Dedifferentiated amniotic fluid mesenchymal stem cell (primary cell): ENCODE results near the gene ADAMTSL1.

Source experiments
- DNase-seq: peaks from one replicate; pipeline ENCODE4 v3.0.0-alpha.2; 2016; ENCODE audit errors: extremely low spot score

The ADAMTSL1 gene

GRCh38 chr9:18775930-18776329, 302.0 kb downstream of the ADAMTSL1 start:
- no peak for DNase-seq

GRCh38 chr9:18776836-18777820, 303.2 kb downstream of the ADAMTSL1 start:
- DNase-seq, result no peak

GRCh38 chr9:18778147-18778546, 304.2 kb downstream of the ADAMTSL1 start:
- no peak for DNase-seq

DNA sequence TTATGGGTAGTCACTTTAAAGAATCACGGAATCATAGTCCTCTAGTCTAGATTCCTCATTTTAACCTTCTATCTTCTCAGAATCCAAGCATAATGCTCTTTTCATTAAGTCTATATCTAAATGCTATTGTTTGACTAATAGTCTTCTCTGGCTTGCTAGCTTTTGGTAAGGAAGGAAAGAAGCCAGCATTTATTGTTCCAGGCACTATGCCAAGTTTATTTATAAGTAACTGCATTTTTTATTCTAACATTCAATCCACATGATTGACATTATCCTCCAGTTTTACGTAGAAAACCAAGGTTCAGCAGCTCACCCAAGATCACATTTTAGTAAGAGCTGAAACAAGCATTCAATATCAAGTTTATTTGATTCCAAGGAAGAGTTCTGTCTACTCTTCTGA, 304.9 kb downstream of the ADAMTSL1 start:
- DNase-seq, result no peak

GRCh38 chr9:18783909-18784308, 310.0 kb downstream of the ADAMTSL1 start:
- DNase-seq, result no peak

DNA sequence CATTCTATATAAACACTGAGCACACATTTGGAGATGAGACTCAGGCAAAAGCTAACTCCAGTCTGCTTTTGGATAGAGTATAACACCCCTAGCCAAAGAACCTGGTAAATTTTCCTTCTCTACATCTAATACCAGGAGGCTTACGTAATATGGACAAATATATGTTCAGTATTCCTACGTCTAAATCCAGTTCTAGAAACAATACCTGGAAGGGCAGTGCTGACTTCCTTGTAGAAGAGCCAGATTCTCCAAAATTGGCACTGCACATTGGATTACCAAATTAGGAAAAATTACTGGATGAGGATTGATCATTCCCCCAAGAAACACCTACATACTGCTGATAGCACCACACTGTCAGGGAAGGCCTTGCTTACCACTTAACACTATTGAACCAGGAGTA, 311.7 kb downstream of the ADAMTSL1 start:
- no peak for DNase-seq

DNA sequence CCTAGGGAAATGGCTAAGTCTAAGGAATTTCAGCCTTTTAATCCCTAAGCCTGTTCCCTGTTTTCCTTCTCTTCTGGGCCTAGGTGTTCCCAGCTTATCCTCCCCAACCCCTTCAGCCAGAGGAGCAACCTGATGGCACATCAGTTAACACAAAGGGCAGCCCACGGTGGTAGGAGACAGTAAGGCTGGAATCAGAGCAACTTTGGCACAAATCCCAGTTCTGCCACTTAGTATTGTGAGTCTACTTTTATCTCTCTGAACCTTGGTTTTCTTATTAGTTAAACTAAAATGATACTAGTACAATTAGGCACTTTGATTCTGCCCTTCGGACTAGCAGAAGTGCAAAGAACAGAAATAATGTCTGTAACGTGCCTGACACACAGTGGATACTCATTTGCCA, 312.2 kb downstream of the ADAMTSL1 start:
- no peak for DNase-seq

- no peak for DNase-seq
Observed at GRCh38 chr9:18786911-18787650, 313.1 kb downstream of the ADAMTSL1 start.

GRCh38 chr9:18788256-18788655, 314.3 kb downstream of the ADAMTSL1 start:
- no peak for DNase-seq

GRCh38 chr9:18791074-18791473, 317.1 kb downstream of the ADAMTSL1 start:
- DNase-seq, result no peak

- DNase-seq, result no peak
Observed at GRCh38 chr9:18793122-18793521, 319.2 kb downstream of the ADAMTSL1 start.

DNA sequence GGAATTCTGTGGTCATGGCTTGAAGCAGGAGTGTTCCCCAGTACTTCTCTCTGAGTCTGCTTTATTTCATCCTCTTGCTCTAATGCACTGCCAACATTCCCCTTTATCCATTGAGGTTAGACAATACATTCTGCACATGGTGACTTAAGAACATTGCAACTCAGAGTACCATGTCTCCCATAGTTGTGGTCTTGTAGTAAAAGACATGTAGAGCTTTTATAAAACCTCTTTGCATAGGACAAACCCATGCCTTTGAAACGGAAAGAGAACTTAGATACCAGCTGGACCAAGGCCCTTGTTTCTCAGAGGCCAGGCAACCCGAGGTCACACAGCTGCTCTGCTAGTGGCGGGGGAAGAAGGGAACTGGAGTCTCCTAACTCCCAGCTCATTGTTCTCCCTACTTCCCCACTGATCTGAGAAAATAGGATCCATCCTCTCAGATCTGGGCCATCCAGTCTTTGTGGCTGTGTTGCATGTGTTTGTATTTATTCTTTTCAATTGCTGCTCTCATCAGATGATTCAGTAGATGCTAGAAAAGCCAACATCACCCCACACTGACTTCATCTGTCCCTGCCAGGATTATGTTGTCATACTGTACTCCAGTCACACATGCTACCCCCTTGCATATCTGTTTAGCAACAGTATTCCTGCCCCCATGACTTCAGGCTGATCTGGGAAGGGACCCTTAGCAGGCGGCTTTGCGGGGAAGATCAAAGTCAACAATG, 322.2 kb downstream of the ADAMTSL1 start:
- no peak for DNase-seq

GRCh38 chr9:18796696-18797270, 322.8 kb downstream of the ADAMTSL1 start:
- DNase-seq, result no peak

DNA sequence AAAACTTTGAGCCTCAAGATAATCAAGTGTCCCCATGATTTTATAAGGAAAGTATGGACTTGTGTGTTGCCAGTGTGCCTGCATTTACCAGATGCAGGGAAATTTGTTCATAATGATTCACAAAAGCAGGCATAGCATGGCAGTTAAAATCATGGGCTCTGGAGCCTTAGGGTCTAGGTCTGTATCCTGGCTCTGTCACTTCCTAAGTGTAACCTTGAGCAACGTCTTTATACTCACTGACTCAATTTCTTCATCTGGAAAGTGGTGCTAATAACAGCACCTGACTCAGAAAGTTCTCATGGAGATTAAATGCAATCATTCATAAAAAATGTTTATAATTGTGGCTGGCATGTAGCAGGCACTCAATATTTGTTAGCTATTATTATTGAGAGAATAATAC, 324.2 kb downstream of the ADAMTSL1 start:
- DNase-seq, result no peak

- DNase-seq, result no peak
Observed at GRCh38 chr9:18798508-18799290, 324.7 kb downstream of the ADAMTSL1 start.

DNA sequence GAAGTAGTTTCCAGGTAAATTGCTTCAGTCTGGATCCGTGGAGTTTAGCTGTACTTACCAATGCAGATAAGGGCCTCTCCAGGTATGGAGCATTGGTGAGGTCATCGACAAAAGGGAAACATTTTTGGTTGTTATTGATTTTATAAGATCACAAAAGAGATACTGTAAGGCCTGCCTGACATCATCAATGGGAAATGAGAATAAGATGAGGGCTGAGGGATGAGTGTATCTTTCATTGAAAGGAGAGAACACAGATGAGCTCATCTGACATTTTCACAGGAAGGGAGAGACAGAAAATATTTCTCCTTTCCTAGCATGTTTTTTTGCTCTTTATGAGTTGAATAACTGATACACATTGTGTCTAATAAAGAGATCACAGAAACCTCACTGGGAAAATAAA, 325.5 kb downstream of the ADAMTSL1 start:
- no peak for DNase-seq

GRCh38 chr9:18800579-18800978, 326.6 kb downstream of the ADAMTSL1 start:
- DNase-seq, result no peak

- DNase-seq, result no peak
Observed at GRCh38 chr9:18805386-18805785, 331.4 kb downstream of the ADAMTSL1 start.

DNA sequence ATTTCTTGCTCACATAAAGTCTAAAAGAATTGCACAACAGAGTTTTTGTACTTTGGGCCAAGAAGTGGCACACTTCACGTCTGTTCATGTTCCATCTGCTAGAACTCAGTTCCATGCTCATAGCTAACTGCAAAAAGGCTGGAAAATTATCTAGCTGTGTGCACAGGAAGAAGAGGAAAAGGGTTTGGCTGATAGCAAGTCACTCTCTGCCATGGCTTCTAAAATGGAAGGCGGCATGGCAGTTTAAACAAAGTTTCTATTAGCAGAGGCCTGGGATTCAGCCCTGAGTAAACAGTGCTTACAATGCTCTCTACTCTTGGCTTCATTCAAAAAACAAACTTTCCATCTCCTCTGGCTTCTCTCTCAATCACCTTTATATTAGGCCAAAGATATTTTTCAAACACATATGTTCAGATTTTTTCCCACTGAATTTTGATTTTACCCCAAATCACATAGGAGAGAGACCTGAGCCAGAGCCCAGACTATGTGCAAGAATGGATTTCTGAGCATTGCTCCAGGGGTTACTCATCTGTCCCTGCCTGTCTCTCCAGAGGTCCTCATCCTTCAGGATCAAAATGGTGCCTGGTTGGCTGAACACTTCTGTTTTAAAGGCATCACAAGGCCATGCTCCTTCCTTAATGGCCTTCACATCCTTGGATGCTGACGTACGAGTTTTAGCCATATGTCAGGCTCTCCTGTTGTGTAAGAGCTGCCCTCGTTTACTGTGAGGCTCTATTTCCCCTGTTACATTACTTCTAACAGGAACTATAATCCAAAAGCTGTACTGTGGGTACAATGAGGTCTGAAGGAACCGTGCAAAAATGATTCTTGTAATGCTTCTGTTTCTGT, 332.5 kb downstream of the ADAMTSL1 start:
- no peak for DNase-seq

- no peak for DNase-seq
Observed at GRCh38 chr9:18810581-18810980, 336.6 kb downstream of the ADAMTSL1 start.
